NCI-H526 (cell line): ENCODE results near the gene PLB1.

Experiments
- DNase-seq, 2 experiments: peaks; one replicate each; lab custom pipeline; 2025; lab: John Stamatoyannopoulos, UW

Gene PLB1

DNA sequence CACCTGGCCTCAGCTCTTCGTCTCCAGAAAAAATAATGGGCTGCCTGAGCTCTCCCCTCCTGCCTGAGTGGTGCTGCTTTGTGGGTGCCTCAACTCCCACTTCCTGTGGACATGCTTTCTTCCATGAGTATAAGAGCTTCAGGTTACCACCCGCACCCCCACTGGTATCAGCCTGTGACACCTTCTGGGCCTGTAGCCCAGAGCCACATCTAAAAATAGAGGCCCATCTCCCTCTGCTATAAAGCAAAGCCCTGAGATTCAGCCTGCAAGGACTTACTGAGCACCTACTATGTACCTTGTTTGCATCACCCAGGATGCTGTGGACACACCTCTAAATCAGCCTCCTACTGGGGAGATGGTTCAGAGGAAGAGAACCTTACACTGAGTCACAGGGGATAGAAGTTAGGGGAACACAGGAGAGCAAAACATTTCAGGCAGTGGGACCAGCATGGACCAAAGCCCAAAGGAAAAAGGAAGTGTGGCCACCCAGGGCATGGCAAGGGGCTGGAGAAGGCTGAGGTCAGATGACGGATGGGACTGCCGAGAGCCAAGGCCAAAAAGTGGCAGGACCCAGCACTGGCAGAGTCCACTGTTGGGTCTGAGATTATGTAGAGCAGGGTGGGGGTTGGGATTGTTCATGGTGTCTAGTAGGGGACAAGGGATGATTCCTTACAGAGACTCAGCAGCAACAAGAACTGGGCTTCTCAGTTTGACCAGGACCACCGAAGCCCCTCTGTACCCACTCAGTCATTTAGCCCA lies 132.0 kb downstream of the PLB1 start:
- DNase-seq = no peak

DNA sequence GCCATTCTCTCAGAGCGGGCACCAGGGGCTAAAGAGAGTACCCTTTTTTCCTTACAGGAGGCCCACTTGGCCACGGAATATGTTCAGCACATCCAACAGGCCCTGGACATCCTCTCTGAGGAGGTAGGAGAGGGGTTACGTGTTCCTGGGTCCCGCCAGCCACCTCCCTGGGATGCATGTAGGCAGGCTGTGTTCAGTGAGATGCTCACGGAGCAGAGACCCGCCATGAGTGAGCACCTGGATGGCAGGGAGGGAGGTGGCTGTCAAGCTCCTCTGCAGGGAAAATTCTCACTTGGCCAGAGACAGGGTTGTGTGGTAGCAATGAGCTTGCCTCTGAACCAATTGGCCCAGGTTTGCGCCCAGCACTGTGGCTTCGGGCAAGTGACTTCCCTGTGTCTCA lies 132.6 kb downstream of the PLB1 start:
- no peak for DNase-seq

- no peak for DNase-seq
These were observed 133.1 kb downstream of the PLB1 start for GRCh38 chr2:28628987-28629386.

DNA sequence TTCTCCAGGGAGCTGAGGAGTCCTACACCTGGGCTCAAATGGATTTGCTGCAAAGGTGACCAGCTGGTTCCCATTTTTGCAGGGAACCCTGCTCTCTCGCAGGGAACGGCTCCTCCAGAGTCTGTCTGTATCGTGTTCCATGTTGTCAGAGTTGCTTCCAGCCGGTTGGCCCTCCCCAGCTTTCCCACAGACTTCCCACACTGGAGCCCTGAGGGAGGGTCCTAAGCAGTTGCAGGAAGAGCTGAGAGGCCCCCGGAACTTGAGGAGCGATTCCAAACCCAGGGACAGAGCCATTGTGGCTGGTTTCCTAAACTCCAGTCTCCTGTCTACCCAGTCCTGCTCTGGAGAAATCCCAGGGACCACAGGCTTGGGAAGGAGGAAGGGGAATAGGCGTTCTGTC lies 134.1 kb downstream of the PLB1 start:
- DNase-seq = no peak

GRCh38 chr2:28630341-28630740 lies 134.5 kb downstream of the PLB1 start:
- DNase-seq = no peak

DNA sequence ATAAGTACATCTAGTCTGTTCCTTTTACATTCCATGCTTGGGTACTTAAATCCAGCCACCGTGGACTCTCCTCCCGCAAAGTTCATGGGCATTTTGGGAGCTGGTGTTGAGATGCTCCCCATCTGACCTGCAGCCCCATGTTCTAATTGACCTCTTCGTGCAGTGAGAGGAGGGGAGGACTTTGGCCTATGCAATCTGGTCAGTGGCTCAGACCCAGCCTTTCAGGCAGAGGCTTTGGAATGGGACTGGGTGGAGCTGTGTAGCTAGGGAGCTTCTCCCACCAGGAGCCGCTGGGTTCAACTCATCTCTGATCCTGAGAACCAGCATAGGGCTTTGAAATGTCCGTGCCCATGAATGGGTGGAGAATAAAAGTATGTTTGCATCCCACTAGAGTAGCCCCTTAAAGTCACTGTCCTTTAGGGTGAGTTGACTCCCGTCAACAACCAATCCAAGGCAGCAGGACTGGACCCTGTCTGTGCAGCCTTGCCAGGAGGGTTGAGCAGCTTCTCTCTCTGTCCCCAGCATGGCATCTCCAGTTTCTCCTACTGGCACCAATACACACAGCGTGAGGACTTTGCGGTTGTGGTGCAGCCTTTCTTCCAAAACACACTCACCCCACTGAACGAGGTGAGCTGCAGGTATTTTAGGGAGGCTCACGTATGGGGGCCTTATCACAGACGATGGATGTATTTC lies 135.8 kb downstream of the PLB1 start:
- DNase-seq = no peak

GRCh38 chr2:28632791-28633190 lies 136.9 kb downstream of the PLB1 start:
- no peak for DNase-seq

GRCh38 chr2:28633204-28633603 lies 137.3 kb downstream of the PLB1 start:
- no peak for DNase-seq

- DNase-seq = no peak
These were observed 137.9 kb downstream of the PLB1 start for GRCh38 chr2:28633746-28634145.

- no peak for DNase-seq
These were observed 139.3 kb downstream of the PLB1 start for GRCh38 chr2:28635191-28635611.

- no peak for DNase-seq
These were observed 140.6 kb downstream of the PLB1 start for GRCh38 chr2:28636491-28636890.

- DNase-seq = no peak
These were observed 141.5 kb downstream of the PLB1 start for GRCh38 chr2:28637066-28638047.

DNA sequence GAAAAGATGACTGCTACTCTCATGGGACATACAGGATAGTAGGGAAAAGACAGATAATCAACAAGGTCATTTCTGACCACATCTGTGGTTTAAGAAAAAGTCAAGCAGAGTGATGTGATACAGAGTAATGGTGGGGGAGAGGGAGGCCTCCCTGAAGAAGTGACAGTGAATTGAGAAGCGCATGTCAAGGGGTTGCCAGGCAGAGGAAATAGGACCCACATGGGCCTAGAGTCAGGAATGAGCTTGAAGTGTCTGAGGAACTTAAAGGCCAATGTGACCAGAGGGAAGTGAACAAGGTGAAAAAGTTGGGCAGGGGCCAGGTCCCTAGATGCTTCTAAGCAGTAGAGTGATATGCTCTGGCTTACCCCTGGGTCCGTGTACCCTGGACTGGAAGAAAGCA lies 142.2 kb downstream of the PLB1 start:
- no peak for DNase-seq

- no peak for DNase-seq
These were observed 143.3 kb downstream of the PLB1 start for GRCh38 chr2:28639092-28639691.

GRCh38 chr2:28639836-28640235 lies 144.0 kb downstream of the PLB1 start:
- no peak for DNase-seq

DNA sequence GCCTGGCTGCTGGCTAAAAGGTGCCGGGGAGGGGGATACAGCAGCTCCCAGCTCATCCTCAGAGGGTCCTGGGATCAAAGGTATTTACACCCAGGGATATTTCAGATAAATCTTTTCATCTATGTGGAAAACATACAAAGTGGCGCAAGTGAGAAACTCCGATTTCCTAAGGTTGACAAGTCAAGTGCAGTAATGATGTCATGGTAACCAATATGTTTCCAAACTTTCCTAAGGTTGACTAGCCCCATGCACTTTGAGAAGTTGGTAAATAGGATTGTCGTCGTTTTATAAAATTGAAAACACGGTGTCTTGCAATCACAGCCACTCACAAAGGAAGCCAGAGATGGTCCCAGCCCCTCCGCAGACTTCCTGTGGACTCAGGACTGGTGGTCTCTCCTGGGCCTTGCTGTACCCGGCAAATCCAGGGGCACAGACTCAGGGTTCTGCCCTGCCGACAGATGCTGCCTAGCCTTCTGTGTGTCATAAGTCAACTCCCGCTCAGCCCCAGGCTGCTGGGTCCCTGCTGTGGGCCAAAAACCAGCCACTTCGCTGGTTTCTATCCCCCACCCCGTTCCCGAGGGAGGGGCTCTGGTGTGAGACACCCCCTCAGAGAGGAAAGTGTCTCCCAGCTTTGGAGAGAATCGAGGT lies 144.5 kb downstream of the PLB1 start:
- no peak for DNase-seq

DNA sequence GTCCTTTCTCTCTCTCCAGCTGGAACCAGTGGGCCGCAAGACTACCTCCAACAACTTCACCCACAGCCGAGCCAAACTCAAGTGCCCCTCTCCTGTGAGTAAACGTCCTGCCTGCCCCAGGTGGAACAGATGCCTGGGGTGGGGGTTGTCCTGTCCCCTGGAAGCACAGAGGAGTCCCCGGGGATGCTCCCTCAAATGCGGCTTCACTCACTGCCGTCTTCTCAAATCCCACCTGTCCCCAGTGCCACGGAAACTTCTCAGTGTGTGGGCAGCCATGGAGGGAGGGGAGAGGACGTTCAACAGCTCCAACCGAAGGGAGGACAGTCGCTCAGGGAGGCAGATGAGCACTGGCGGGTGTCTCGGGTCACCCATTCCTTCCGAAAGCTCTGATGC lies 145.0 kb downstream of the PLB1 start:
- DNase-seq = no peak

- DNase-seq = no peak
These were observed 146.9 kb downstream of the PLB1 start for GRCh38 chr2:28642796-28643195.

GRCh38 chr2:28643327-28643726 lies 147.5 kb downstream of the PLB1 start:
- no peak for DNase-seq

GRCh38 chr2:28643911-28644334 lies 148.1 kb downstream of the PLB1 start:
- no peak for DNase-seq

DNA sequence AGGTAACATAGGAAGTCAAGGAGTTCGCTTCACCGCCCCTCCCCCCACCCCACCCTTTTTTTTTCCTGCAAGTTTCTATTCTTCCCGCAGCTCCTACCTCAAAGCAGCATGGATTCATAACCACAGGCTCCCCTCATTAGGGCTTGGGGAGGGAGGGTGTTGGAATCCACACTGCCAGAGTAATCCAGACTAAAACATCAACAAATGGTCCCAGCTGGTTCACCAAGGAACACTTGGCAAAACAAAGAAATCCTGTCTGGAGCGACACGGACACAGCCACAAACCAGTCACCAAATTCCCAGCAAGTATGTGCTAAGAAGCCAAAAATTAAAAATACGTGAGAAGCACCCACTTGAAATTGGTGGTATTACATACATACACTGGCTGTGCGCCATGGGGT lies 148.9 kb downstream of the PLB1 start:
- no peak for DNase-seq

DNA sequence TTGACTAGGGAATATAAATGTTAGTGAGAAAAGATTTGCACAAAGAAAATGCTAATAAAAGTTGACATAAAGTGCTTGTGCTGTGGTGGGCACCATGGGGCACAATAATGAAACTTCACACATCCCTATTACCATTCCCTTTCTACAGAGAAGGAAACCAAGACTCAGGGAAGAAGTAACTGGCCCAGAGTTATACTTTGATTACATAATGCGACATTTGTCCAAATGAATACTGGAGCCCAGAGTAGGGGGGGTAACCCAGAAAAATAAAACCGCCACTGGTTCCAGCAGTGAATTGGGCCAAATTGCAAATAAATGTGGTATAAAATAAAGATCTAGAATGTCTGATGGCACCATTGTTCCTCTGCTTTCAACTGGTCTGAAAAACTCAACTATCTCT lies 149.7 kb downstream of the PLB1 start:
- no peak for DNase-seq
